ENCODE data around the gene CBX8. TPM values are rescaled to one million over a fixed set of nuclear protein-coding genes. Genes with fewer than 3 reads are reported as not detected.
A peak's percentile ranks its signal among the peaks of the same experiment; 100 is the strongest.

CBX8 gene
- total and polyA plus RNA-seq, 2 of the 13 experiments (the other 11 are each of a cell fraction or from before 2014, with no cell fraction given), result 0.34 to 12.6 TPM

- TF ChIP-seq, protein P1, sequence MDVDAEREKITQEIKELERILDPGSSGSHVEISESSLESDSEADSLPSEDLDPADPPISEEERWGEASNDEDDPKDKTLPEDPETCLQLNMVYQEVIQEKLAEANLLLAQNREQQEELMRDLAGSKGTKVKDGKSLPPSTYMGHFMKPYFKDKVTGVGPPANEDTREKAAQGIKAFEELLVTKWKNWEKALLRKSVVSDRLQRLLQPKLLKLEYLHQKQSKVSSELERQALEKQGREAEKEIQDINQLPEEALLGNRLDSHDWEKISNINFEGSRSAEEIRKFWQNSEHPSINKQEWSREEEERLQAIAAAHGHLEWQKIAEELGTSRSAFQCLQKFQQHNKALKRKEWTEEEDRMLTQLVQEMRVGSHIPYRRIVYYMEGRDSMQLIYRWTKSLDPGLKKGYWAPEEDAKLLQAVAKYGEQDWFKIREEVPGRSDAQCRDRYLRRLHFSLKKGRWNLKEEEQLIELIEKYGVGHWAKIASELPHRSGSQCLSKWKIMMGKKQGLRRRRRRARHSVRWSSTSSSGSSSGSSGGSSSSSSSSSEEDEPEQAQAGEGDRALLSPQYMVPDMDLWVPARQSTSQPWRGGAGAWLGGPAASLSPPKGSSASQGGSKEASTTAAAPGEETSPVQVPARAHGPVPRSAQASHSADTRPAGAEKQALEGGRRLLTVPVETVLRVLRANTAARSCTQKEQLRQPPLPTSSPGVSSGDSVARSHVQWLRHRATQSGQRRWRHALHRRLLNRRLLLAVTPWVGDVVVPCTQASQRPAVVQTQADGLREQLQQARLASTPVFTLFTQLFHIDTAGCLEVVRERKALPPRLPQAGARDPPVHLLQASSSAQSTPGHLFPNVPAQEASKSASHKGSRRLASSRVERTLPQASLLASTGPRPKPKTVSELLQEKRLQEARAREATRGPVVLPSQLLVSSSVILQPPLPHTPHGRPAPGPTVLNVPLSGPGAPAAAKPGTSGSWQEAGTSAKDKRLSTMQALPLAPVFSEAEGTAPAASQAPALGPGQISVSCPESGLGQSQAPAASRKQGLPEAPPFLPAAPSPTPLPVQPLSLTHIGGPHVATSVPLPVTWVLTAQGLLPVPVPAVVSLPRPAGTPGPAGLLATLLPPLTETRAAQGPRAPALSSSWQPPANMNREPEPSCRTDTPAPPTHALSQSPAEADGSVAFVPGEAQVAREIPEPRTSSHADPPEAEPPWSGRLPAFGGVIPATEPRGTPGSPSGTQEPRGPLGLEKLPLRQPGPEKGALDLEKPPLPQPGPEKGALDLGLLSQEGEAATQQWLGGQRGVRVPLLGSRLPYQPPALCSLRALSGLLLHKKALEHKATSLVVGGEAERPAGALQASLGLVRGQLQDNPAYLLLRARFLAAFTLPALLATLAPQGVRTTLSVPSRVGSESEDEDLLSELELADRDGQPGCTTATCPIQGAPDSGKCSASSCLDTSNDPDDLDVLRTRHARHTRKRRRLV (CRISPR knock-in tag; IDR thresholded peaks at IDR 0.05), result no peak
- TF ChIP-seq DPF2 (CRISPR knock-in tag; IDR thresholded peaks at IDR 0.05; ENCODE audit: borderline replicate concordance, low read depth) (no peak), ZNF281 (CRISPR knock-in tag; IDR thresholded peaks at IDR 0.05; ENCODE audit: borderline replicate concordance) (0 out of 2 replicates have a peak, but pooled peaks have one; percentile 23), ZNF512 (CRISPR knock-in tag; IDR thresholded peaks at IDR 0.05) (no peak), ZNF615 (CRISPR knock-in tag; IDR thresholded peaks at IDR 0.05; ENCODE audit: borderline replicate concordance) (no peak), ZNF367 (CRISPR knock-in tag; IDR thresholded peaks at IDR 0.05; ENCODE audit: borderline replicate concordance) (no peak), ZNF260 (CRISPR knock-in tag; IDR thresholded peaks at IDR 0.05; ENCODE audit: borderline replicate concordance, low read depth) (no peak), ZNF740 (CRISPR knock-in tag; IDR thresholded peaks at IDR 0.05) (peak; percentile 36; the same call in 1 of the 2 replicates)
- TF ChIP-seq, protein P2, sequence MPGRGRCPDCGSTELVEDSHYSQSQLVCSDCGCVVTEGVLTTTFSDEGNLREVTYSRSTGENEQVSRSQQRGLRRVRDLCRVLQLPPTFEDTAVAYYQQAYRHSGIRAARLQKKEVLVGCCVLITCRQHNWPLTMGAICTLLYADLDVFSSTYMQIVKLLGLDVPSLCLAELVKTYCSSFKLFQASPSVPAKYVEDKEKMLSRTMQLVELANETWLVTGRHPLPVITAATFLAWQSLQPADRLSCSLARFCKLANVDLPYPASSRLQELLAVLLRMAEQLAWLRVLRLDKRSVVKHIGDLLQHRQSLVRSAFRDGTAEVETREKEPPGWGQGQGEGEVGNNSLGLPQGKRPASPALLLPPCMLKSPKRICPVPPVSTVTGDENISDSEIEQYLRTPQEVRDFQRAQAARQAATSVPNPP (CRISPR knock-in tag; IDR thresholded peaks at IDR 0.05), result no peak
Observed at GRCh38 chr17:79838522-79839274, 41.8 kb upstream of the CBX8 start (continued).

Measured in HepG2 (cell line).